Endothelial cell of umbilical vein (primary cell): Measurements from ENCODE around the gene ALDOA. TPM values are rescaled to one million over a fixed set of nuclear protein-coding genes. Genes with fewer than 3 reads are reported as not detected.

Experiments used
- BruUV-seq: library from RNA; stranded (reverse); fragments of 400-500 nt; replicated peaks from 2 replicates; lab custom pipeline; 2021; lab: Mats Ljungman, UMichigan
- CTCF ChIA-PET: fragments of 300-600, 350-600 bp; sonication (Branson Sonifier 250); formaldehyde crosslinking; loops from one replicate; lab custom pipeline; 2021; ENCODE audit warnings: antibody characterized with exemption, inconsistent platforms; lab: Charles Lee
- POLR2A ChIA-PET: fragments of 300-600, 350-600 bp; sonication (Branson Sonifier 250); formaldehyde crosslinking; loops from one replicate; lab custom pipeline; 2021; ENCODE audit warnings: antibody characterized with exemption, inconsistent platforms; lab: Charles Lee
- DNase-seq: peaks from one replicate; pipeline ENCODE4 v3.0.0-alpha.2; 2011; ENCODE audit warnings: low read depth, low spot score
- FAIRE-seq: peaks from 2 replicates; lab custom pipeline; 2011; peaks lifted over from hg19 to GRCh38; lab: Jason Lieb, UNC
- H2AFZ ChIP-seq: 2 replicates; pipeline ENCODE4 v1.6.0; 2012; ENCODE audit warnings: low read depth, low read length, control low read depth, inconsistent platforms
- H3K27ac ChIP-seq: 2 replicates; pipeline ENCODE4 v1.5.1; 2011; ENCODE audit warnings: low read depth, mild to moderate bottlenecking, control low read depth, low read length, moderate library complexity; ENCODE audit not compliant: insufficient read depth
- H3K27me3 ChIP-seq, 2 experiments: 2 replicates each; pipeline versions ENCODE4 v1.6.0 to v1.6.1; 2011; ENCODE audit warnings: low read length in 2 of 2, mixed read lengths in 1 of 2; ENCODE audit not compliant: control insufficient read depth in 2 of 2, insufficient read depth in 2 of 2
- H3K36me3 ChIP-seq, 2 experiments: 2 replicates in 1 of 2; 3 replicates in 1 of 2; pipeline ENCODE4 v1.5.1; 2011; ENCODE audit warnings: low read length in 2 of 2, mild to moderate bottlenecking in 1 of 2, moderate library complexity in 1 of 2; ENCODE audit not compliant: control insufficient read depth in 2 of 2, insufficient read depth in 2 of 2; ENCODE audit errors: extremely low read depth in 1 of 2
- H3K4me1 ChIP-seq: 3 replicates; pipeline ENCODE4 v1.5.1; 2011; ENCODE audit warnings: mild to moderate bottlenecking, low read length; ENCODE audit not compliant: control insufficient read depth, insufficient read depth; ENCODE audit errors: extremely low read depth
- H3K4me2 ChIP-seq: 2 replicates; pipeline ENCODE4 v1.6.1; 2011; ENCODE audit warnings: low read length, control low read depth, mixed read lengths; ENCODE audit not compliant: insufficient read depth
- H3K4me3 ChIP-seq, 3 experiments: fragments of 200-600 bp in 1 of 3; sonication (generic), shearing (Covaris generic) in 1 of 3; replicated peaks in 1 of 3; 2 replicates each; pipeline ENCODE4 v1.5.1; 2011 to 2016; ENCODE audit warnings: control low read depth in 3 of 3, low read length in 3 of 3, mild to moderate bottlenecking in 2 of 3, inconsistent platforms in 1 of 3, low read depth in 1 of 3, moderate library complexity in 1 of 3; ENCODE audit not compliant: insufficient read depth in 1 of 3
- H3K79me2 ChIP-seq: 2 replicates; pipeline ENCODE4 v1.6.0; 2012; ENCODE audit warnings: low read length, inconsistent platforms; ENCODE audit not compliant: control insufficient read depth, insufficient read depth
- H3K9ac ChIP-seq: replicated peaks from 2 replicates; pipeline ENCODE3; 2011; ENCODE audit warnings: low read length, control low read depth; ENCODE audit not compliant: insufficient read depth; ENCODE audit errors: extremely low read depth
- H3K9me1 ChIP-seq: replicated peaks from 3 replicates; pipeline ENCODE4 v1.6.0; 2011; ENCODE audit warnings: mild to moderate bottlenecking, low read length; ENCODE audit not compliant: control insufficient read depth, insufficient read depth; ENCODE audit errors: extremely low read depth
- H3K9me3 ChIP-seq: replicated peaks from 2 replicates; pipeline ENCODE4 v1.5.1; 2012; ENCODE audit warnings: low read length, inconsistent platforms; ENCODE audit not compliant: control insufficient read depth, insufficient read depth
- H4K20me1 ChIP-seq: replicated peaks from 2 replicates; pipeline ENCODE3; 2011; ENCODE audit warnings: mild to moderate bottlenecking, low read length; ENCODE audit not compliant: control insufficient read depth, insufficient read depth; ENCODE audit errors: extremely low read depth
- EZH2 ChIP-seq: IDR thresholded peaks from 2 replicates; pipeline ENCODE4 v1.6.1; 2012; ENCODE audit warnings: borderline replicate concordance, low read depth, mild to moderate bottlenecking, moderate library complexity, low read length, inconsistent platforms; ENCODE audit not compliant: severe bottlenecking
- FOS ChIP-seq: IDR thresholded peaks from 2 replicates; pipeline ENCODE4 v1.6.1; 2011; ENCODE audit warnings: mild to moderate bottlenecking, low read length, moderate library complexity, borderline replicate concordance; ENCODE audit not compliant: insufficient read depth
- GATA2 ChIP-seq: IDR thresholded peaks from 2 replicates; pipeline ENCODE4 v1.7.0; 2011; ENCODE audit warnings: low read depth, mild to moderate bottlenecking, moderate library complexity, mixed read lengths, low read length; ENCODE audit not compliant: insufficient read length, insufficient read depth
- MYC ChIP-seq: IDR thresholded peaks from one replicate; pipeline ENCODE4 v1.6.1; 2011; ENCODE audit warnings: mild to moderate bottlenecking, low read depth, low read length
- POLR2A ChIP-seq: IDR thresholded peaks from 2 replicates; pipeline ENCODE4 v1.6.1; 2012; ENCODE audit warnings: low read depth, mild to moderate bottlenecking, control low read depth, low read length
- POLR2AphosphoS5 ChIP-seq: IDR thresholded peaks from 2 replicates; pipeline ENCODE4 v1.6.1; 2012; ENCODE audit warnings: low read depth, mild to moderate bottlenecking, control low read depth, low read length, moderate library complexity; ENCODE audit not compliant: insufficient read depth
- dilution Hi-C: fragments of 300-500 bp; cut with MboI; formaldehyde crosslinking; loops from one replicate; pipeline ENCODE4 v1.15.0; 2019; ENCODE audit warnings: low sequenced_read_pairs; ENCODE audit not compliant: extremely low pct_ligation_motif_present
- intact Hi-C: fragments of 100-400 bp; cut with micrococcal nuclease; formaldehyde crosslinking; loops from one replicate; pipeline ENCODE4 v1.10.0; 2022
- polyA plus RNA-seq, 4 experiments: library from polyadenylated mRNA; depleted of rRNA in 3 of 4; stranded (reverse) in 3 of 4; unstranded in 1 of 4; fragments of >200 nt; gene quantifications; 2 replicates each; pipeline versions ENCODE4 v1.2.1 to v1.2.3, GENCODE V29; 2011 to 2012; ENCODE audit warnings: missing spikeins in 1 of 4
- total RNA-seq: library from RNA; stranded (reverse); gene quantifications from 2 replicates; pipeline ENCODE4 v1.2.3, GENCODE V29; 2021
- TF ChIP-seq, protein P1 (sequence below), 2 donors: IDR thresholded peaks; 1 replicate in 1 of 2; 2 replicates in 1 of 2; pipeline ENCODE4 v1.5.1; 2011; ENCODE audit warnings: low read length in 2 of 2, mild to moderate bottlenecking in 2 of 2, moderate library complexity in 2 of 2, control low read depth in 1 of 2, inconsistent platforms in 1 of 2, low read depth in 1 of 2; ENCODE audit not compliant: insufficient read depth in 1 of 2; ENCODE audit errors: extremely low read depth in 1 of 2

Gene ALDOA
- total and polyA plus RNA-seq, 2 donors (not counting 3 experiments of a cell fraction or from before 2014, with no cell fraction given): 871 to 1,114 TPM

GRCh38 chr16:30064729-30065101, 845 bp upstream of the ALDOA start:
- Histone ChIP-seq H3K4me1 (peaks cover 29% of the 10 kb centered on the region), H3K36me3 (peaks cover 12 to 22% of the 10 kb centered on the region in 2 experiments), H4K20me1 (no peaks in the 10 kb centered on the region), H3K27ac (peak overlapping the region; percentile 71), H2AFZ (no peak overlapping the region), H3K79me2 (peaks cover 37% of the 10 kb centered on the region), H3K9ac (peak overlapping the region; percentile 63), H3K9me3 (no peaks in the 10 kb centered on the region), H3K27me3 (no peaks in the 10 kb centered on the region), H3K4me3 (peak overlapping the region in 2 of 3 experiments; percentile 20 to 49), H3K4me2 (peak overlapping the region; percentile 59), H3K9me1 (no peaks in the 10 kb centered on the region)
- dilution Hi-C loops: no loop called here
- POLR2A ChIA-PET: interaction anchor here (1.0 to 2.8 kb wide), 4 partner anchors 10 to 33 kb away, joined by 3 to 21 read pairs (median 11); partner anchors contain the start of gene PPP4C
- TF ChIP-seq POLR2A (no peak), MYC (no peak), EZH2 (no peak)
- BruUV-seq: TSS peak; percentile 75
- DNase-seq (no peak), FAIRE-seq (no peak)
- CTCF ChIA-PET: interaction anchor here (0.6 to 4.5 kb wide), 9 partner anchors 8 to 257 kb away, joined by 3 to 53 read pairs (median 4); partner anchors contain the start of genes PPP4C and TBX6
- intact Hi-C loops: loop anchor here (1.0 to 2.0 kb wide), 5 partner anchors 9 to 594 kb away; partner anchors contain the start of genes FBRS and PPP4C

GRCh38 chr16:30065943-30066760, 592 bp downstream of the ALDOA start:
- Histone ChIP-seq H3K4me2 (peak overlapping the region; percentile 91), H4K20me1 (no peaks in the 10 kb centered on the region), H3K27me3 (no peaks in the 10 kb centered on the region), H3K27ac (peak overlapping the region; percentile 78), H3K4me3 (peak overlapping the region; percentile 71 to 95 (median 91)), H2AFZ (no peak overlapping the region), H3K4me1 (peaks cover 29% of the 10 kb centered on the region), H3K9me1 (no peaks in the 10 kb centered on the region), H3K9ac (peak overlapping the region; percentile 82), H3K36me3 (peaks cover 20 to 34% of the 10 kb centered on the region in 2 experiments), H3K9me3 (no peaks in the 10 kb centered on the region), H3K79me2 (peaks cover 46% of the 10 kb centered on the region)
- dilution Hi-C loops (no loop called here), intact Hi-C loops (loop anchor here (1.0 to 2.0 kb wide), 5 partner anchors 9 to 592 kb away; partner anchors contain the start of genes FBRS and PPP4C)
- BruUV-seq: TSS peak; percentile 57
- POLR2A ChIA-PET: interaction anchor here (0.7 to 2.8 kb wide), 7 partner anchors 9 to 364 kb away, joined by 3 to 21 read pairs (median 4); partner anchors contain the start of genes DCTPP1, PPP4C, SEZ6L2 and TBX6
- DNase-seq (no peak), FAIRE-seq (peak; percentile 44)
- TF ChIP-seq POLR2AphosphoS5 (no peak), GATA2 (no peak), FOS (peak; percentile 35)
- TF ChIP-seq, protein P1, sequence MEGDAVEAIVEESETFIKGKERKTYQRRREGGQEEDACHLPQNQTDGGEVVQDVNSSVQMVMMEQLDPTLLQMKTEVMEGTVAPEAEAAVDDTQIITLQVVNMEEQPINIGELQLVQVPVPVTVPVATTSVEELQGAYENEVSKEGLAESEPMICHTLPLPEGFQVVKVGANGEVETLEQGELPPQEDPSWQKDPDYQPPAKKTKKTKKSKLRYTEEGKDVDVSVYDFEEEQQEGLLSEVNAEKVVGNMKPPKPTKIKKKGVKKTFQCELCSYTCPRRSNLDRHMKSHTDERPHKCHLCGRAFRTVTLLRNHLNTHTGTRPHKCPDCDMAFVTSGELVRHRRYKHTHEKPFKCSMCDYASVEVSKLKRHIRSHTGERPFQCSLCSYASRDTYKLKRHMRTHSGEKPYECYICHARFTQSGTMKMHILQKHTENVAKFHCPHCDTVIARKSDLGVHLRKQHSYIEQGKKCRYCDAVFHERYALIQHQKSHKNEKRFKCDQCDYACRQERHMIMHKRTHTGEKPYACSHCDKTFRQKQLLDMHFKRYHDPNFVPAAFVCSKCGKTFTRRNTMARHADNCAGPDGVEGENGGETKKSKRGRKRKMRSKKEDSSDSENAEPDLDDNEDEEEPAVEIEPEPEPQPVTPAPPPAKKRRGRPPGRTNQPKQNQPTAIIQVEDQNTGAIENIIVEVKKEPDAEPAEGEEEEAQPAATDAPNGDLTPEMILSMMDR (IDR thresholded peaks at IDR 0.05; ENCODE audit: extremely low read depth in 1 of 2, insufficient read depth in 1 of 2, low read depth in 1 of 2, low read length in 2 of 2): no peak
- CTCF ChIA-PET: interaction anchor here (0.6 to 4.5 kb wide), 15 partner anchors 8 to 344 kb away, joined by 3 to 53 read pairs (median 3); partner anchors contain the start of genes PPP4C, TBX6 and ZNF48
